H9 (cell line): ENCODE measurements around the gene LPAR6. TPM values are rescaled to one million over a fixed set of nuclear protein-coding genes. Genes with fewer than 3 reads are reported as not detected.

Experiments used
- DNase-seq: peaks from one replicate; pipeline ENCODE4 v3.0.0-alpha.2; 2017
- H2AFZ ChIP-seq: one replicate; pipeline ENCODE4 v1.6.1; 2013; ENCODE audit warnings: mild to moderate bottlenecking, low read length, control low read depth, moderate library complexity
- H2AK5ac ChIP-seq: 2 replicates; pipeline ENCODE4 v1.6.1; 2013; ENCODE audit warnings: low read length, control low read depth, mixed read lengths; ENCODE audit not compliant: insufficient read length
- H2BK120ac ChIP-seq: one replicate; pipeline ENCODE4 v1.6.1; 2013; ENCODE audit warnings: low read depth, mild to moderate bottlenecking, low read length, control low read depth, inconsistent platforms; ENCODE audit not compliant: poor library complexity, severe bottlenecking
- H2BK12ac ChIP-seq: 2 replicates; pipeline ENCODE4 v1.6.1; 2013; ENCODE audit warnings: low read length, control low read depth, mixed read lengths, low read depth; ENCODE audit not compliant: insufficient read length
- H2BK15ac ChIP-seq: 2 replicates; pipeline ENCODE4 v1.6.1; 2013; ENCODE audit warnings: low read depth, low read length, control low read depth
- H2BK20ac ChIP-seq: one replicate; pipeline ENCODE4 v1.6.1; 2013; ENCODE audit warnings: low read depth, mild to moderate bottlenecking, low read length, control low read depth, inconsistent platforms; ENCODE audit not compliant: poor library complexity, severe bottlenecking
- H2BK5ac ChIP-seq: 2 replicates; pipeline ENCODE4 v1.6.1; 2013; ENCODE audit warnings: low read length, control low read depth, mixed read lengths; ENCODE audit not compliant: insufficient read length
- H3K14ac ChIP-seq: 2 replicates; pipeline ENCODE4 v1.6.1; 2013; ENCODE audit warnings: low read length, control low read depth; ENCODE audit not compliant: insufficient read depth
- H3K18ac ChIP-seq: 2 replicates; pipeline ENCODE4 v1.6.1; 2013; ENCODE audit warnings: low read depth, mild to moderate bottlenecking, mixed read lengths, low read length, control low read depth; ENCODE audit not compliant: insufficient read length
- H3K23ac ChIP-seq: 2 replicates; pipeline ENCODE4 v1.6.1; 2013; ENCODE audit warnings: low read length, control low read depth, mixed read lengths, low read depth; ENCODE audit not compliant: insufficient read length
- H3K23me2 ChIP-seq: 2 replicates; pipeline ENCODE4 v1.6.1; 2013; ENCODE audit warnings: low read depth, mild to moderate bottlenecking, mixed read lengths, low read length, control low read depth; ENCODE audit not compliant: insufficient read length, poor library complexity, severe bottlenecking
- H3K27ac ChIP-seq: 2 replicates; pipeline ENCODE4 v1.5.1; 2013; ENCODE audit warnings: low read length, control low read depth, mixed read lengths, low read depth; ENCODE audit not compliant: insufficient read length
- H3K27me3 ChIP-seq: 2 replicates; pipeline ENCODE4 v1.6.1; 2013; ENCODE audit warnings: low read length, control low read depth, inconsistent platforms; ENCODE audit not compliant: insufficient read depth
- H3K4ac ChIP-seq: 2 replicates; pipeline ENCODE4 v1.6.1; 2013; ENCODE audit warnings: low read depth, mild to moderate bottlenecking, control low read depth, inconsistent platforms, low read length, moderate library complexity
- H3K4me1 ChIP-seq: 2 replicates; pipeline ENCODE4 v1.6.1; 2013; ENCODE audit warnings: low read length, control low read depth, inconsistent platforms; ENCODE audit not compliant: insufficient read depth
- H3K4me2 ChIP-seq: 2 replicates; pipeline ENCODE4 v1.6.1; 2013; ENCODE audit warnings: low read length, control low read depth, mixed read lengths; ENCODE audit not compliant: insufficient read length, insufficient read depth
- H3K56ac ChIP-seq: 2 replicates; pipeline ENCODE4 v1.6.1; 2013; ENCODE audit warnings: low read depth, mild to moderate bottlenecking, mixed read lengths, low read length, control low read depth; ENCODE audit not compliant: insufficient read length
- H3K79me1 ChIP-seq: 2 replicates; pipeline ENCODE4 v1.6.1; 2013; ENCODE audit warnings: low read depth, mild to moderate bottlenecking, moderate library complexity, low read length, control low read depth, inconsistent platforms; ENCODE audit not compliant: insufficient read depth, poor library complexity, severe bottlenecking
- H3K79me2 ChIP-seq: 2 replicates; pipeline ENCODE4 v1.6.1; 2013; ENCODE audit warnings: low read length, control low read depth, inconsistent platforms; ENCODE audit not compliant: insufficient read depth
- H3K9ac ChIP-seq: 2 replicates; pipeline ENCODE4 v1.6.1; 2013; ENCODE audit warnings: low read length, control low read depth, mixed read lengths; ENCODE audit not compliant: insufficient read length; ENCODE audit errors: extremely low read depth
- H3K9me3 ChIP-seq: one replicate; pipeline ENCODE4 v1.6.1; 2013; ENCODE audit warnings: low read depth, low read length, inconsistent platforms; ENCODE audit not compliant: control insufficient read depth
- H3T11ph ChIP-seq: one replicate; pipeline ENCODE4 v1.6.1; 2013; ENCODE audit warnings: mild to moderate bottlenecking, low read length, control low read depth, inconsistent platforms
- H4K20me1 ChIP-seq: one replicate; pipeline ENCODE4 v1.6.1; 2013; ENCODE audit not compliant: control insufficient read depth, insufficient read length, insufficient read depth
- H4K5ac ChIP-seq: 2 replicates; pipeline ENCODE4 v1.6.1; 2013; ENCODE audit warnings: low read depth, mild to moderate bottlenecking, mixed read lengths, low read length, control low read depth; ENCODE audit not compliant: insufficient read length
- H4K8ac ChIP-seq: replicated peaks from 2 replicates; pipeline ENCODE4 v1.6.1; 2013; ENCODE audit warnings: low read length, control low read depth, mixed read lengths, low read depth; ENCODE audit not compliant: insufficient read length
- H4K91ac ChIP-seq: 2 replicates; pipeline ENCODE4 v1.6.1; 2013; ENCODE audit warnings: low read depth, mild to moderate bottlenecking, moderate library complexity, mixed read lengths, low read length, control low read depth; ENCODE audit not compliant: insufficient read length
- H3K27ac Mint-ChIP-seq, 3 experiments: 2 replicates in 2 of 3; 3 replicates in 1 of 3; pipeline ENCODE4 v1.8.0; 2020 to 2021; ENCODE audit warnings: mixed read lengths in 3 of 3, mild to moderate bottlenecking in 1 of 3, moderate library complexity in 1 of 3
- H3K27me3 Mint-ChIP-seq: 2 replicates; pipeline ENCODE4 v1.8.0; 2021; ENCODE audit warnings: low read depth, mild to moderate bottlenecking, moderate library complexity, mixed read lengths
- H3K36me3 Mint-ChIP-seq, 3 experiments: 2 replicates in 2 of 3; 3 replicates in 1 of 3; pipeline ENCODE4 v1.8.0; 2020 to 2021; ENCODE audit warnings: low read depth in 3 of 3, mixed read lengths in 3 of 3; ENCODE audit not compliant: insufficient read depth in 1 of 3
- H3K4me1 Mint-ChIP-seq, 2 experiments: 2 replicates each; pipeline ENCODE4 v1.8.0; 2020; ENCODE audit warnings: mixed read lengths in 2 of 2
- H3K4me3 Mint-ChIP-seq, 2 experiments: 2 replicates in 1 of 2; 3 replicates in 1 of 2; pipeline ENCODE4 v1.8.0; 2020 to 2021; ENCODE audit warnings: mild to moderate bottlenecking in 2 of 2, mixed read lengths in 2 of 2, moderate library complexity in 1 of 2
- H3K9me3 Mint-ChIP-seq, 2 experiments: 2 replicates in 1 of 2; 3 replicates in 1 of 2; pipeline ENCODE4 v1.8.0; 2020; ENCODE audit warnings: mild to moderate bottlenecking in 2 of 2, mixed read lengths in 2 of 2, moderate library complexity in 1 of 2
- CTCF ChIP-seq: fragments of 200-600 bp; sonication (generic); conservative IDR thresholded peaks from 3 replicates; pipeline ENCODE4 v1.8.0; 2021; ENCODE audit warnings: antibody characterized with exemption, mild to moderate bottlenecking
- total RNA-seq: library from RNA; stranded (reverse); gene quantifications from 2 replicates; pipeline ENCODE4 v1.2.1, GENCODE V29; 2021

Gene LPAR6
- total RNA-seq, 1 experiment from 2014 or later, result 4.2 TPM

DNA sequence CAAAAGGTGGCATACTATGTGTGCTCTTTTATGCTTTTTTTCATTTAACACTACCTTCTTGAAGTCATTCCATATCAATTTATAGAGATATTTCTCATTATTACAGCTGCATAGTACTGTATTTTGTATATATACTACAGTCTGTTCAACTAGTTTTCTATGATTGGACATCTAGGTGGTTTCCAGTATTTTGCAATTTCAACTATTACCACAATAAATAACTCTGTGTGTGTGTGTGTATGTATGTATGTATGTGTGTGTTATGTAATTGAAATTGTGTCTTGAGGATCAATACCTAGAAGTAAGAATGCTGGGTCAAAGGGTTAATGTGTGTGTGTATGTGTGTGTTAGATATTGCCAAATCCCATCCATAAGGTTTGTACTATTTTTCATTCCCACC, 7.0 kb downstream of the LPAR6 start:
- no peak overlapping the region for H3K23ac ChIP-seq
- H3K9me3 ChIP-seq, result no peaks in the 10 kb centered on the region
- H2BK20ac ChIP-seq, result no peak overlapping the region
- Mint-ChIP-seq H3K27ac (no peak overlapping the region), H3K4me1 (peaks cover 0 to 5% of the 10 kb centered on the region in 2 experiments; a peak in 2 of 4 replicates), H3K4me3 (no peak overlapping the region), H3K36me3 (no peaks in the 10 kb centered on the region), H3K27me3 (no peaks in the 10 kb centered on the region), H3K9me3 (no peaks in the 10 kb centered on the region)
- no peak overlapping the region for H3K4ac ChIP-seq
- no peak overlapping the region for H3T11ph ChIP-seq
- no peaks in the 10 kb centered on the region for H3K79me2 ChIP-seq
- H2BK5ac ChIP-seq, result no peak overlapping the region
- H3K9ac ChIP-seq, result no peak overlapping the region
- H2BK120ac ChIP-seq, result no peak overlapping the region
- no peak overlapping the region for H3K56ac ChIP-seq
- H4K20me1 ChIP-seq, result no peaks in the 10 kb centered on the region
- H2AFZ ChIP-seq, result no peak overlapping the region
- no peak for TF ChIP-seq CTCF
- no peak overlapping the region for H4K8ac ChIP-seq
- no peak overlapping the region for H2BK15ac ChIP-seq
- H3K79me1 ChIP-seq, result no peaks in the 10 kb centered on the region
- H2AK5ac ChIP-seq, result no peak overlapping the region
- H3K4me1 ChIP-seq, result no peaks in the 10 kb centered on the region
- DNase-seq, result no peak
- no peaks in the 10 kb centered on the region for H3K23me2 ChIP-seq
- no peak overlapping the region for H3K18ac ChIP-seq
- no peak overlapping the region for H3K4me2 ChIP-seq
- H2BK12ac ChIP-seq, result no peak overlapping the region
- no peak overlapping the region for H4K5ac ChIP-seq
- no peaks in the 10 kb centered on the region for H3K27me3 ChIP-seq
- no peak overlapping the region for H4K91ac ChIP-seq
- H3K14ac ChIP-seq, result no peak overlapping the region
- no peak overlapping the region for H3K27ac ChIP-seq
